PC-3 (cell line): ENCODE measurements around the gene SAMD8. TPM values are rescaled to one million over a fixed set of nuclear protein-coding genes. Genes with fewer than 3 reads are reported as not detected.

Source experiments
- ATAC-seq: fragments of 200-7000 bp; cut with Tn5 transposase; 2 replicates; pipeline ENCODE4 v1.9.1; 2020; ENCODE audit warnings: mild to moderate bottlenecking, moderate library complexity
- BruUV-seq: library from RNA; stranded (reverse); fragments of 400-500 nt; replicated peaks from 2 replicates; lab custom pipeline; 2021; lab: Mats Ljungman, UMichigan
- CTCF ChIA-PET: fragments of 300-600 bp; sonication (Branson Sonifier 250); formaldehyde crosslinking; loops from one replicate; lab custom pipeline; 2022; ENCODE audit warnings: antibody characterized with exemption; lab: Charles Lee
- POLR2A ChIA-PET: fragments of 300-600 bp; sonication (Branson Sonifier 250); formaldehyde crosslinking; loops from one replicate; lab custom pipeline; 2022; ENCODE audit warnings: antibody characterized with exemption; ENCODE audit not compliant: unreplicated experiment; lab: Charles Lee
- DNase-seq: peaks from one replicate; pipeline ENCODE4 v3.0.0-alpha.2; 2015
- H2AFZ ChIP-seq: fragments of 300-600 bp; sonication (generic); 2 replicates; pipeline ENCODE4 v1.6.0; 2016; ENCODE audit warnings: antibody characterized with exemption, low read length
- H3F3A ChIP-seq: fragments of 300-600 bp; sonication (generic); one replicate; pipeline ENCODE4 v1.6.0; 2017; ENCODE audit warnings: antibody characterized with exemption, low read length, control low read depth, mild to moderate bottlenecking; ENCODE audit not compliant: unreplicated experiment
- H3K27ac ChIP-seq: fragments of 300-600 bp; sonication (generic); 2 replicates; pipeline ENCODE4 v1.5.1; 2016; ENCODE audit warnings: mild to moderate bottlenecking, low read length
- H3K27me3 ChIP-seq: fragments of 300-600 bp; sonication (generic); 2 replicates; pipeline ENCODE4 v1.6.1; 2016; ENCODE audit warnings: low read length, mixed read lengths
- H3K36me3 ChIP-seq: fragments of 300-600 bp; sonication (generic); 2 replicates; pipeline ENCODE4 v1.6.1; 2016; ENCODE audit warnings: low read depth, mixed run types, low read length, mixed read lengths
- H3K4me1 ChIP-seq: fragments of 300-600 bp; sonication (generic); 2 replicates; pipeline ENCODE4 v1.5.1; 2016; ENCODE audit warnings: low read length; ENCODE audit not compliant: insufficient read depth
- H3K4me2 ChIP-seq: fragments of 300-600 bp; sonication (generic); 2 replicates; pipeline ENCODE4 v1.6.0; 2016; ENCODE audit warnings: low read length
- H3K4me3 ChIP-seq: fragments of 300-600 bp; sonication (generic); 2 replicates; pipeline ENCODE4 v1.5.1; 2016; ENCODE audit warnings: mild to moderate bottlenecking, low read length, mixed read lengths
- H3K79me2 ChIP-seq: fragments of 300-600 bp; sonication (generic); 2 replicates; pipeline ENCODE4 v1.6.1; 2017; ENCODE audit warnings: low read length, mixed read lengths
- H3K9ac ChIP-seq: fragments of 300-600 bp; sonication (generic); 2 replicates; pipeline ENCODE4 v1.6.0; 2016; ENCODE audit warnings: mild to moderate bottlenecking, low read length
- H3K9me2 ChIP-seq: fragments of 300-600 bp; sonication (generic); replicated peaks from 2 replicates; pipeline ENCODE4 v1.6.1; 2016; ENCODE audit warnings: mixed run types, low read length, mixed read lengths
- H3K9me3 ChIP-seq: fragments of 300-600 bp; sonication (generic); 2 replicates; pipeline ENCODE4 v1.6.1; 2016; ENCODE audit warnings: low read length, mixed read lengths
- H4K20me1 ChIP-seq: fragments of 300-600 bp; sonication (generic); 2 replicates; pipeline ENCODE4 v1.6.1; 2016; ENCODE audit warnings: low read length, mixed read lengths
- EZH2 ChIP-seq: fragments of 300-600 bp; sonication (generic); IDR thresholded peaks from one replicate; pipeline ENCODE4 v1.6.1; 2017; ENCODE audit warnings: antibody characterized with exemption, mild to moderate bottlenecking, low read length; ENCODE audit not compliant: unreplicated experiment
- EZH2phosphoT487 ChIP-seq: fragments of 300-600 bp; sonication (generic); IDR thresholded peaks from 2 replicates; pipeline ENCODE4 v1.6.1; 2018; ENCODE audit warnings: mild to moderate bottlenecking, antibody characterized with exemption, low read length, borderline replicate concordance
- intact Hi-C: fragments of 100-400 bp; cut with micrococcal nuclease; formaldehyde crosslinking; loops from 2 replicates; pipeline ENCODE4 v1.9.0; 2023
- total RNA-seq: library from RNA; depleted of rRNA; stranded (reverse); fragments of >200 nt; gene quantifications from 2 replicates; pipeline ENCODE4 v1.2.3, GENCODE V29; 2014
- TF ChIP-seq, protein P1 (sequence below): fragments of 300-600 bp; sonication (generic); conservative IDR thresholded peaks from 2 replicates; pipeline ENCODE4 v1.5.1; 2017; ENCODE audit warnings: antibody characterized with exemption, low read depth, mild to moderate bottlenecking, low read length

Gene SAMD8
- total RNA-seq, 1 experiment from 2014 or later, result 47.4 TPM

DNA sequence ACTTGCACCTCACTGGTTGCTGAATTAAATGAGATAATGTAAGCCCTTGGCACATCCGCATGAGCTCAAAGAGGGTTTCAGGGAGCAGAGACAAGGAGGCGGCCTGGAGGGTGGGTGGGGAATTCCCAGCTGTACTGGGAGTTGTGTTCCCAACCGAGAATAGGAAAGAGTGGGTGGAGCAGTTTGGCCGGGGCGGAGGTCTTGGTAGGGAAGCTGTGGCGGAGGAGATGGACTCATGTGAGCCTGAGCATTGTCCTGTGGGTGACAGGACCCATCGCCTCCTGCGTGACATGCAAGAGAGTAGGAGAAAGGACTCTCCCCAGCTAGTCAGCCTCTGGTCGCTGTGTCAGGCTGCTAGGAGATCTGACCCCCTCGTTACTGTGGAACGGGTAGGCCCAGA lies 41.0 kb upstream of the SAMD8 start:
- no peak for DNase-seq
- no peaks in the 10 kb centered on the region for H3K27me3 ChIP-seq
- BruUV-seq, result no TSS peak
- CTCF ChIA-PET, result no interaction called here
- no peak overlapping the region for H3K4me2 ChIP-seq
- no peak overlapping the region for H2AFZ ChIP-seq
- POLR2A ChIA-PET, result no interaction called here
- no peaks in the 10 kb centered on the region for H4K20me1 ChIP-seq
- H3K27ac ChIP-seq, result no peak overlapping the region
- TF ChIP-seq EZH2 (no peak), EZH2phosphoT487 (no peak)
- TF ChIP-seq, protein P1, sequence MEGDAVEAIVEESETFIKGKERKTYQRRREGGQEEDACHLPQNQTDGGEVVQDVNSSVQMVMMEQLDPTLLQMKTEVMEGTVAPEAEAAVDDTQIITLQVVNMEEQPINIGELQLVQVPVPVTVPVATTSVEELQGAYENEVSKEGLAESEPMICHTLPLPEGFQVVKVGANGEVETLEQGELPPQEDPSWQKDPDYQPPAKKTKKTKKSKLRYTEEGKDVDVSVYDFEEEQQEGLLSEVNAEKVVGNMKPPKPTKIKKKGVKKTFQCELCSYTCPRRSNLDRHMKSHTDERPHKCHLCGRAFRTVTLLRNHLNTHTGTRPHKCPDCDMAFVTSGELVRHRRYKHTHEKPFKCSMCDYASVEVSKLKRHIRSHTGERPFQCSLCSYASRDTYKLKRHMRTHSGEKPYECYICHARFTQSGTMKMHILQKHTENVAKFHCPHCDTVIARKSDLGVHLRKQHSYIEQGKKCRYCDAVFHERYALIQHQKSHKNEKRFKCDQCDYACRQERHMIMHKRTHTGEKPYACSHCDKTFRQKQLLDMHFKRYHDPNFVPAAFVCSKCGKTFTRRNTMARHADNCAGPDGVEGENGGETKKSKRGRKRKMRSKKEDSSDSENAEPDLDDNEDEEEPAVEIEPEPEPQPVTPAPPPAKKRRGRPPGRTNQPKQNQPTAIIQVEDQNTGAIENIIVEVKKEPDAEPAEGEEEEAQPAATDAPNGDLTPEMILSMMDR, result no peak
- no peaks in the 10 kb centered on the region for H3K4me1 ChIP-seq
- H3K9me2 ChIP-seq, result no peaks in the 10 kb centered on the region
- no peaks in the 10 kb centered on the region for H3K79me2 ChIP-seq
- H3K4me3 ChIP-seq, result no peak overlapping the region
- ATAC-seq, result no peak
- intact Hi-C loops, result no loop called here
- H3K36me3 ChIP-seq, result no peaks in the 10 kb centered on the region
- H3F3A ChIP-seq, result no peaks in the 10 kb centered on the region
- no peak overlapping the region for H3K9ac ChIP-seq
- no peaks in the 10 kb centered on the region for H3K9me3 ChIP-seq

DNA sequence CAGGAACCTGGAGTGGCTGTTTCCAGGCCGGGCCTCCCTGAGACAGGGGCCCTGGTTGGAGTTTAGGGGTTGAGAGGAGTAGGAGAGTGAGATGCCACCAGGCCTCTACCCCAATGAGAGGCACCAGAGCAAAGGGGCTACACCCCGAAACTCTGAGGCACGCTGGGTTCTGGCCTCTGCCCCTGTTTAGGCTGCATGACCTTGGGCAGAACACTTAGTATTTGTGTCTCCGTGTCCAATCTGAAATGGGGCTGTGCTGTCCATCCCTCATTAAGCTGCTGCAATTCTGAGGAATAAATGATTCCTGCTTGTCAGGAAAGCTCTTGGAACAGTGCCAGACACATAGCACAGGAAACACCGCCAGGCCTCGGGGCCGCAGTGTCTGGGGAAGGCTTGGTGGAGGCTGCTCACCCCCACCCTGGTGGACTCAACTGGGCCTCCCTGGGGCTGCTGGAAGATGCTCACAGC lies 40.5 kb upstream of the SAMD8 start:
- Histone ChIP-seq H3K4me2 (no peak overlapping the region), H3K9me2 (no peaks in the 10 kb centered on the region), H3K36me3 (no peaks in the 10 kb centered on the region), H4K20me1 (no peaks in the 10 kb centered on the region), H3K4me3 (no peak overlapping the region), H3K27me3 (no peaks in the 10 kb centered on the region), H3K9ac (no peak overlapping the region), H3K79me2 (no peaks in the 10 kb centered on the region), H3K27ac (no peak overlapping the region), H3K4me1 (no peaks in the 10 kb centered on the region), H2AFZ (no peak overlapping the region), H3K9me3 (no peaks in the 10 kb centered on the region), H3F3A (no peaks in the 10 kb centered on the region)
- ChIA-PET POLR2A (no interaction called here), CTCF (no interaction called here)
- ATAC-seq (no peak), DNase-seq (no peak)
- intact Hi-C loops, result no loop called here
- TF ChIP-seq EZH2 (no peak), EZH2phosphoT487 (no peak)
- TF ChIP-seq, protein P1, result no peak
- BruUV-seq, result no TSS peak

DNA sequence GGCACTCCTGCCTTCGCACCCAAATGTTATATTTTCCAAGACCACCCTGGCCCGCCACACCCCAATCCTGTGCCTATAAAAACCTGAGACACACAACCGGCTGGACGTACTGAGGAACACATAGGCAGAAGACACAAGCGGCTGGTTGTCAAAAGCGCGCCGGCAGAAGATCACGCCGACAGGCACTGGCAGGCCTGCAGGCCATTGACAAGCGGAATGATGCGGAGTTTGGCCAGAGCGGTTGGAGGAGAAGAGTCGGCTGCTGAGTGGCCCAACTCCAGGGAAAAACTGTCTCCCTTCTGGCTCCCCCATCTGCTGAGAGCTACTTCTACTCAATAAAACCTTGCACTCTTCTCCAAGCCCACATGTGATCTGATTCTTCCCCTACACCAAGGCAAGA lies 39.7 kb upstream of the SAMD8 start:
- POLR2A ChIA-PET, result interaction anchor here (0.6 kb wide), 1 partner anchor 12 kb away, joined by 3 read pairs; no protein-coding TSS in a partner anchor
- H4K20me1 ChIP-seq, result no peaks in the 10 kb centered on the region
- H3K4me2 ChIP-seq, result no peak overlapping the region
- H3K36me3 ChIP-seq, result no peaks in the 10 kb centered on the region
- H3K27ac ChIP-seq, result no peak overlapping the region
- DNase-seq (no peak), ATAC-seq (no peak)
- H3F3A ChIP-seq, result no peaks in the 10 kb centered on the region
- no peaks in the 10 kb centered on the region for H3K27me3 ChIP-seq
- H3K4me3 ChIP-seq, result no peak overlapping the region
- CTCF ChIA-PET, result no interaction called here
- no TSS peak for BruUV-seq
- no peaks in the 10 kb centered on the region for H3K4me1 ChIP-seq
- TF ChIP-seq, protein P1, result no peak
- no peak for TF ChIP-seq EZH2phosphoT487
- TF ChIP-seq EZH2, result no peak
- no peak overlapping the region for H2AFZ ChIP-seq
- no peak overlapping the region for H3K9ac ChIP-seq
- H3K9me3 ChIP-seq, result no peaks in the 10 kb centered on the region
- intact Hi-C loops, result no loop called here
- no peaks in the 10 kb centered on the region for H3K79me2 ChIP-seq
- no peaks in the 10 kb centered on the region for H3K9me2 ChIP-seq
